HL-60/S4 treated with retinoic acid at 250 ng/mL for 4 days and 3 days (cell line): ENCODE results near the gene FOXI2.

ENCODE experiments used
- in situ Hi-C: fragments of 300-500 bp; cut with MboI; formaldehyde crosslinking; loops from 2 replicates; pipeline ENCODE4 v1.7.0; 2022; ENCODE audit warnings: low sequenced_read_pairs

FOXI2 gene

GRCh38 chr10:127740596-127740995 lies 3.6 kb downstream of the FOXI2 start:
- in situ Hi-C loops, result no loop called here

- in situ Hi-C loops, result no loop called here
Measured at GRCh38 chr10:127743205-127743604, 6.2 kb downstream of the FOXI2 start.

DNA sequence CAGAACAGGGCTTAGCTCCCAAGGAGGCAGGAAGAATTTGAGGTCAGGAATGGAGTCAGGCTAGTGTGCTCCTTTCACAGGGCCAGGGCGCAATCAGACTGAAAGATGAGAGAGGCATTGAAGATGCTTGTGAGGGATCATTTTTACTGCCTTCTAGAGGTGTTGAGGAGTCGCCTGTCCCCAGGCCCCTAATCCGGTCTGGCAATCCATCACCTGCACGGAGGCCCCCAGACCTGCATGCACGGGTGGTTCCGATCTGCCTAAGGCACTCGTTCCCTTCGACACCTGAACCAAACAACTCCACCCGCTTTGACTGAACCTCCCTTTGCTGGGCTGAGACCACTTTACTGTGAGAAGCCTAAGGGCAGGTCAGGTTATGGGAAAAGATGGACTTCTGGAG lies 8.0 kb downstream of the FOXI2 start:
- in situ Hi-C loops, result no loop called here

DNA sequence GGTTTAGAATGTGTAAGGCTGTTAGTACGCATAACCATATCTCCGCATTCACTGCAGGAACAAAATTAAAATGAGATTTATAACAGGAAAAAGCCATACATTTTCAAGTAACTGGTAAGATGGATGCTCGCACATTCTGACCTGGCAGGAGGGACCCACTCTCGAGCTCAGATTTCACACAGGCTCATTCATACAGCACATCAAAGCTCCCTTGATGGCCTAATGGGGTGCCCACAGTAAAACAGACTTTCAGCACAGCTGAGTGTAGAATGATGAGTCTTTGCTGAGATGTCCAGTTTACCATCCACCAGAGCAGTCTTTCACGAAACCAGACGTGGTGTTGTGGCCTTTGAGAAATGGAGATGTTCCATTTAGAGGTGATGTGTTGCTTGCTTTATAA lies 8.9 kb downstream of the FOXI2 start:
- in situ Hi-C loops, result no loop called here

DNA sequence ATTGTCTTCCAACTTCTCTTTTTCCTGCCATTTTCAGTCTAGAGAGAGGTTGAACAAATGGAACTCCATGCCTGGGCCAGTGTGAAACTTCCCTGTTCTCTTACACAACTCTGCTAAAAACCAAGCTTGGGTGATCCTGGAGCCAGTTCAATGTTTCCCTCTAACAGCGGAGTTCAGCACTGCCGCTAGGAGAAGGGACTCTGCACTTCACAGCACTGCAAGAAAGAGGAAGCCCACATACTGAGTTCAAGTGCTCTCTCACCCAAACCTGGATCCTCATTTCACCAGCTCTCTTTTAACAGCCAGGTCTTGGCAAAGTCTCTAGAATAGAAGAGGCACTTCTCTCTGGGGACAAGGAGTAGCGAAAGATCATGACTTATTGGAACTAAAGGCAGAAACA lies 18.8 kb downstream of the FOXI2 start:
- in situ Hi-C loops, result no loop called here

DNA sequence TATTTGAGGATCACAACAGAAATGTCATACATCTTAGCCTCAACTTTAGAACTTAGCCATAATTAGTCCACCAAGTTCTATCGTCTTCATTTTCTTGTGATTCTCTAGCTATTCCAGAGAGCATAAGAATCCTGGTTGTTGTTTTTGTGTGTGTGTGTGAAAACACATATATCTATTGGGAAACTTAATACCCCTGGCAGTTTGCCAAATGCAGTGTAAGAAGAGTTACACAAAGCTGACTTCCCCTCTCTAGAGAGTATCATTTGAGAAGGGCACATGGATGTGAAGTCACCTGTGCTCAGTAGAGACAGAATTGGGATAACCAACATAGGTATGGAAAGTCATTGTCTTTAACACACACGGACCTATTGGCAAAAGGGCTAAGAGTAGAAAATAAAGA lies 19.3 kb downstream of the FOXI2 start:
- in situ Hi-C loops, result no loop called here

DNA sequence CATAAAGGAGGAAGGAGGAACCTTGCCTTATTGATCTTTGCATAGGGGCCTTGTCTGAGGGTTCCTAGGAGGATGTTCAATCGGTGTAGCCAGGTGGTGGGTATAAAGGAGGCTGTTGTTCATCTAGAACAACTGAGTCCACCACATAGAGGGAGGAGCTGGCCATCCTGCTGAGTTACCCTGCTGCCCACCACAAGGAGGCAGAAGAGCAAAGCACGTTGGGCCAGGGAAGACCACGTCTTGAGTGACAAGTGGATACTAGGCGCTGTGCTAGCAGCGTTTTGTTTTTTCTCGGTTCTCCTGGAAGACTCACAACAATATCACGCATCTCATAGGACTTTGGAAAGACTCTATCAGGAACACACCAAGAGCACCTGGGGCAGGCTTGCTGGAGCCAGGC lies 20.0 kb downstream of the FOXI2 start:
- in situ Hi-C loops, result no loop called here

GRCh38 chr10:127759276-127759675 lies 22.3 kb downstream of the FOXI2 start:
- in situ Hi-C loops, result no loop called here

- in situ Hi-C loops, result no loop called here
Measured at GRCh38 chr10:127762925-127763324, 25.9 kb downstream of the FOXI2 start.

GRCh38 chr10:127774766-127775559 lies 38.0 kb downstream of the FOXI2 start:
- in situ Hi-C loops, result no loop called here

- in situ Hi-C loops, result no loop called here
Measured at GRCh38 chr10:127776816-127777215, 39.8 kb downstream of the FOXI2 start.

GRCh38 chr10:127781412-127781811 lies 44.4 kb downstream of the FOXI2 start:
- in situ Hi-C loops, result no loop called here

GRCh38 chr10:127787873-127788272 lies 50.9 kb downstream of the FOXI2 start:
- in situ Hi-C loops, result no loop called here

- in situ Hi-C loops, result no loop called here
Measured at GRCh38 chr10:127790066-127790624, 53.2 kb downstream of the FOXI2 start.
